ENCODE measurements around the gene MMP24. TPM values are rescaled to one million over a fixed set of nuclear protein-coding genes. Genes with fewer than 3 reads are reported as not detected.

MMP24 gene
- total RNA-seq, 1 experiment from 2014 or later: 23.0 TPM

DNA sequence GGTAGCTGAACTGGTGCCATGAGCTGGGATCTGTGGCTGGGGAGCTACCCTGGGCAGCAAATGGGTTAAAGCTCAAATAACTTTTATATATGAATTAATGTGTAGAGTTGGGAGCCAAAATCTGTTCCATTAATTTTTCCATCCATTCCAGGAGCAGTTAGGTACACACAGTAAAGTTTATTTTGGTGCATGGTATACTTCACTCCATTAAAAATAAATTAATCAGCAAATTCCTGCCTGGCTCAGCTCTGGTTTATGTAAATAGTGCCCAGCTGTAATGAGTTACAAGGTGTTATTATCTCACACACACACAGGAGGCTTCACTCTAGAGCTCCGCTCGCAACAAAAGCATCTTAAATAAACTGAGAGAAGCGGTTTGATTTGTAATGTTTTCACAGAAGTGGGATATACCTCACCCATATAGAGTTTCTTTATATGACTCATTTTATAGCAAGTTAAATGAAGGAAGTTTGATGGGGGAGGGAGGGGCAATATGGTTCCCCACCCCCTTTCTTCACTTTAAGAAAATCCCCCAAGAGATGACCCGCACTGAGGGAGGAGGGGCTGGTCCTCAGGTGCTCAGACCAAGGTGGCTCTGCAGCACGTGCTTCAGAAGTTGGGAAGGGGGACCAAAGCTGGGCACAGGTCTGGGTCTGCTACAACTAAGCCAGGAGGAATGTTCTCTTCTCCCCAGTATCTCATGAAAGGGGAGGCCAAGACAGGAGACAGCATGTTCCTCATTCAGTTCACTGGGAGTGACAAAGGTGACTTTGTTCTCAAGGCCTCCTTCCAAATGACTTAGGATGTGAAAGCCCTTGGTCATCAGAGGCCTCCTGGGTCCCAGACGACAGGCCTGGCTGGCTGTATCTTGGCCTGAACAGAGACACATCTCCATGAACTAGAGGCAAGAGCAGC lies 76.2 kb downstream of the MMP24 start:
- no peak for DNase-seq
- peaks cover 0 to 3% (median 2%) of the 10 kb centered on the region in 3 experiments; a peak in 4 of 7 replicates for H3K36me3 Mint-ChIP-seq (ENCODE audit: insufficient read depth in 1 of 3, low read depth in 3 of 3)
- H2BK5ac ChIP-seq (ENCODE audit: insufficient read length, low read length): no peak overlapping the region
- H3K18ac ChIP-seq (ENCODE audit: insufficient read length, low read depth, low read length): no peak overlapping the region
- H2BK12ac ChIP-seq (ENCODE audit: insufficient read length, low read depth, low read length): no peak overlapping the region
- H4K5ac ChIP-seq (ENCODE audit: insufficient read length, low read depth, low read length): no peak overlapping the region
- H3K4me3 Mint-ChIP-seq: no peak overlapping the region; a peak in 1 of 5 replicates
- no peak overlapping the region for H3K56ac ChIP-seq (ENCODE audit: insufficient read length, low read depth, low read length)
- H4K91ac ChIP-seq (ENCODE audit: insufficient read length, low read depth, low read length): no peak overlapping the region
- H3K27ac Mint-ChIP-seq: no peak overlapping the region
- H2BK15ac ChIP-seq (ENCODE audit: low read depth, low read length): no peak overlapping the region
- H3K27me3 Mint-ChIP-seq (ENCODE audit: low read depth): peaks cover 10% of the 10 kb centered on the region
- peaks cover 16% of the 10 kb centered on the region in 2 experiments for H3K4me1 Mint-ChIP-seq
- H3K23ac ChIP-seq (ENCODE audit: insufficient read length, low read depth, low read length): no peak overlapping the region
- no peaks in the 10 kb centered on the region for H4K20me1 ChIP-seq (ENCODE audit: control insufficient read depth, insufficient read depth, insufficient read length)
- no peak for TF ChIP-seq CTCF (conservative IDR thresholded peaks at IDR 0.05)
- H3K79me2 ChIP-seq (ENCODE audit: insufficient read depth, low read length): no peaks in the 10 kb centered on the region
- H3K14ac ChIP-seq (ENCODE audit: insufficient read depth, low read length): no peak overlapping the region
- WGBS (ENCODE audit: extremely low coverage, insufficient read length, low lambda C conversion rate): no CpG with 5 or more reads among the region's 6 CpGs
- no peak overlapping the region for H3T11ph ChIP-seq (ENCODE audit: low read length)
- H3K23me2 ChIP-seq (ENCODE audit: insufficient read length, low read depth, low read length, poor library complexity, severe bottlenecking): peaks cover 4% of the 10 kb centered on the region
- no peaks in the 10 kb centered on the region for H3K27me3 ChIP-seq (ENCODE audit: insufficient read depth, low read length)
- H3K9ac ChIP-seq (ENCODE audit: extremely low read depth, insufficient read length, low read length): no peak overlapping the region
- H3K27ac ChIP-seq (ENCODE audit: insufficient read length, low read depth, low read length): no peak overlapping the region
- H3K9me3 ChIP-seq (ENCODE audit: control insufficient read depth, low read depth, low read length): no peaks in the 10 kb centered on the region
- H2AFZ ChIP-seq (ENCODE audit: low read length): no peak overlapping the region
- H3K4me2 ChIP-seq (ENCODE audit: insufficient read depth, insufficient read length, low read length): no peak overlapping the region
- no peak overlapping the region for H2BK120ac ChIP-seq (ENCODE audit: low read depth, low read length, poor library complexity, severe bottlenecking)
- no peak overlapping the region for H2AK5ac ChIP-seq (ENCODE audit: insufficient read length, low read length)
- H3K9me3 Mint-ChIP-seq: no peaks in the 10 kb centered on the region; a peak in 1 of 5 replicates
- no peak overlapping the region for H4K8ac ChIP-seq (replicated peaks; ENCODE audit: insufficient read length, low read depth, low read length)
- no peak overlapping the region for H2BK20ac ChIP-seq (ENCODE audit: low read depth, low read length, poor library complexity, severe bottlenecking)
- H3K79me1 ChIP-seq (ENCODE audit: insufficient read depth, low read depth, low read length, poor library complexity, severe bottlenecking): no peaks in the 10 kb centered on the region
- peaks cover 3% of the 10 kb centered on the region; the same call in 1 of the 2 replicates for H3K4me1 ChIP-seq (ENCODE audit: insufficient read depth, low read length)
- no peak overlapping the region for H3K4ac ChIP-seq (ENCODE audit: low read depth, low read length)
